Liver (tissue), 9 donors: ENCODE data around the gene ASCC1. TPM values are rescaled to one million over a fixed set of nuclear protein-coding genes. Genes with fewer than 3 reads are reported as not detected.

Experiments
- DNase-seq: peaks from one replicate; pipeline ENCODE4 v3.0.0-alpha.2; 2017; ENCODE audit warnings: low spot score
- H3K27ac ChIP-seq, 2 donors: one replicate each; pipeline ENCODE4 v1.7.0; 2013; ENCODE audit warnings: inconsistent platforms in 2 of 2, low read length in 2 of 2, control low read depth in 1 of 2, low read depth in 1 of 2, mild to moderate bottlenecking in 1 of 2
- H3K27me3 ChIP-seq, 4 donors: one replicate each; pipeline versions ENCODE4 v1.6.1 to v1.7.0; 2013; ENCODE audit warnings: low read length in 3 of 4, inconsistent platforms in 1 of 4, mild to moderate bottlenecking in 1 of 4, moderate library complexity in 1 of 4; ENCODE audit not compliant: control insufficient read depth in 4 of 4, insufficient read depth in 4 of 4
- H3K36me3 ChIP-seq, 4 donors: one replicate each; pipeline versions ENCODE4 v1.6.1 to v1.7.0; 2013; ENCODE audit warnings: low read length in 3 of 4, mild to moderate bottlenecking in 3 of 4, low read depth in 1 of 4, moderate library complexity in 1 of 4; ENCODE audit not compliant: control insufficient read depth in 4 of 4, insufficient read depth in 3 of 4
- H3K4me1 ChIP-seq, 4 donors: one replicate each; pipeline versions ENCODE4 v1.6.1 to v1.7.0; 2013; ENCODE audit warnings: low read length in 3 of 4, mild to moderate bottlenecking in 3 of 4, moderate library complexity in 1 of 4; ENCODE audit not compliant: control insufficient read depth in 4 of 4, insufficient read depth in 4 of 4
- H3K4me3 ChIP-seq, 3 donors: one replicate each; pipeline versions ENCODE4 v1.6.1 to v1.7.0; 2013; ENCODE audit warnings: low read length in 3 of 3, control low read depth in 1 of 3, low read depth in 1 of 3, mild to moderate bottlenecking in 1 of 3
- H3K9ac ChIP-seq, 2 donors: one replicate each; pipeline ENCODE4 v1.7.0; 2013; ENCODE audit warnings: low read length in 2 of 2, mild to moderate bottlenecking in 2 of 2, moderate library complexity in 2 of 2, control low read depth in 1 of 2, low read depth in 1 of 2
- H3K9me3 ChIP-seq, 4 donors: one replicate each; pipeline versions ENCODE4 v1.6.1 to v1.7.0; 2013; ENCODE audit warnings: low read length in 3 of 4; ENCODE audit not compliant: control insufficient read depth in 4 of 4
- ATF3 ChIP-seq: IDR thresholded peaks from 2 replicates; pipeline ENCODE4 v1.6.1; 2016; ENCODE audit warnings: antibody characterized with exemption
- EGR1 ChIP-seq, 2 donors: IDR thresholded peaks; 2 replicates each; pipeline ENCODE4 v1.6.1; 2016 to 2018; ENCODE audit warnings: antibody characterized with exemption in 2 of 2, low read depth in 2 of 2
- FOXA1 ChIP-seq: IDR thresholded peaks from 2 replicates; pipeline ENCODE4 v1.6.1; 2016; ENCODE audit warnings: antibody characterized with exemption
- FOXA2 ChIP-seq: IDR thresholded peaks from 2 replicates; pipeline ENCODE4 v1.6.1; 2016; ENCODE audit warnings: antibody characterized with exemption
- GABPA ChIP-seq, 2 donors: IDR thresholded peaks in 1 of 2; conservative IDR thresholded peaks in 1 of 2; 2 replicates each; pipeline ENCODE4 v1.6.1; 2016; ENCODE audit warnings: antibody characterized with exemption in 2 of 2, mild to moderate bottlenecking in 1 of 2, moderate library complexity in 1 of 2
- HNF4A ChIP-seq, 2 donors: conservative IDR thresholded peaks; 2 replicates each; pipeline ENCODE4 v1.6.1; 2016; ENCODE audit warnings: antibody characterized with exemption in 2 of 2, mild to moderate bottlenecking in 2 of 2
- HNF4G ChIP-seq: IDR thresholded peaks from 2 replicates; pipeline ENCODE4 v1.6.1; 2016; ENCODE audit warnings: antibody characterized with exemption
- JUND ChIP-seq, 2 donors: IDR thresholded peaks; 2 replicates each; pipeline ENCODE4 v1.6.1; 2016; ENCODE audit warnings: antibody characterized with exemption in 2 of 2
- NR2F2 ChIP-seq: IDR thresholded peaks from 2 replicates; pipeline ENCODE4 v1.6.1; 2016; ENCODE audit warnings: antibody characterized with exemption
- RAD21 ChIP-seq, 2 donors: IDR thresholded peaks; 2 replicates each; pipeline ENCODE4 v1.6.1; 2016; ENCODE audit warnings: antibody characterized with exemption in 2 of 2, mild to moderate bottlenecking in 2 of 2
- RXRA ChIP-seq, 2 donors: IDR thresholded peaks; 2 replicates each; pipeline ENCODE4 v1.6.1; 2017 to 2018; ENCODE audit warnings: antibody characterized with exemption in 2 of 2, mild to moderate bottlenecking in 1 of 2
- TAF1 ChIP-seq: conservative IDR thresholded peaks from 2 replicates; pipeline ENCODE4 v1.6.1; 2016; ENCODE audit warnings: antibody characterized with exemption, mild to moderate bottlenecking
- YY1 ChIP-seq: IDR thresholded peaks from 2 replicates; pipeline ENCODE4 v1.6.1; 2016; ENCODE audit warnings: antibody characterized with exemption, mild to moderate bottlenecking
- WGBS: extraction: QIAGEN DNeasy Blood & Tissue Kit; methylation state at CpG from one replicate; pipeline ENCODE4 v1.1.7; 2013; 5-methylcytosine and 5-hydroxymethylcytosine counted together
- polyA plus RNA-seq, 2 donors: library from polyadenylated mRNA; stranded (reverse) in 1 of 2; unstranded in 1 of 2; fragments of 200-250 nt in 1 of 2; fragments of >200 nt in 1 of 2; fragmentation: Nextera tagmentation in 1 of 2; extraction: Ambion mirVana in 1 of 2; gene quantifications; one replicate each; pipeline versions ENCODE4 v1.2.1 to v1.2.3, GENCODE V29; 2013 to 2015
- total RNA-seq, 2 donors: library from RNA; depleted of rRNA; stranded (reverse); fragments of >200 nt; gene quantifications; one replicate each; pipeline ENCODE4 v1.2.3, GENCODE V29; 2014
- TF ChIP-seq, protein P1 (sequence below): IDR thresholded peaks from 2 replicates; pipeline ENCODE4 v1.6.1; 2016; ENCODE audit warnings: antibody characterized with exemption, mild to moderate bottlenecking
- TF ChIP-seq, protein P2 (sequence below): fragments of 150-350 bp; IDR thresholded peaks from 2 replicates; pipeline ENCODE4 v1.5.1; 2017; ENCODE audit warnings: improper control_type of control experiment, low read depth, low read length; ENCODE audit not compliant: missing input control
- TF ChIP-seq, protein P3 (sequence below): IDR thresholded peaks from 2 replicates; pipeline ENCODE4 v1.6.1; 2016; ENCODE audit warnings: antibody characterized with exemption
- donor health status: healthy.
- donor health status: healthy.
- donor health status: healthy.
- donor health status: healthy.
- donor health status: healthy.

Gene ASCC1
- total and polyA plus RNA-seq, 4 donors, result 6.9 to 13.9 (median 10.2) TPM

GRCh38 chr10:72265508-72265907, 49.4 kb upstream of the ASCC1 start:
- H3K9me3 ChIP-seq, result no peaks in the 10 kb centered on the region
- no peak for DNase-seq
- H3K9ac ChIP-seq, result no peak overlapping the region
- no peak for TF ChIP-seq TAF1
- TF ChIP-seq JUND (IDR thresholded peaks at IDR 0.05), result no peak
- no peak for TF ChIP-seq YY1
- no peak for TF ChIP-seq HNF4G
- no peak for TF ChIP-seq EGR1 (IDR thresholded peaks at IDR 0.05; ENCODE audit: low read depth in 2 of 2)
- no peak for TF ChIP-seq ATF3
- TF ChIP-seq, protein P1, sequence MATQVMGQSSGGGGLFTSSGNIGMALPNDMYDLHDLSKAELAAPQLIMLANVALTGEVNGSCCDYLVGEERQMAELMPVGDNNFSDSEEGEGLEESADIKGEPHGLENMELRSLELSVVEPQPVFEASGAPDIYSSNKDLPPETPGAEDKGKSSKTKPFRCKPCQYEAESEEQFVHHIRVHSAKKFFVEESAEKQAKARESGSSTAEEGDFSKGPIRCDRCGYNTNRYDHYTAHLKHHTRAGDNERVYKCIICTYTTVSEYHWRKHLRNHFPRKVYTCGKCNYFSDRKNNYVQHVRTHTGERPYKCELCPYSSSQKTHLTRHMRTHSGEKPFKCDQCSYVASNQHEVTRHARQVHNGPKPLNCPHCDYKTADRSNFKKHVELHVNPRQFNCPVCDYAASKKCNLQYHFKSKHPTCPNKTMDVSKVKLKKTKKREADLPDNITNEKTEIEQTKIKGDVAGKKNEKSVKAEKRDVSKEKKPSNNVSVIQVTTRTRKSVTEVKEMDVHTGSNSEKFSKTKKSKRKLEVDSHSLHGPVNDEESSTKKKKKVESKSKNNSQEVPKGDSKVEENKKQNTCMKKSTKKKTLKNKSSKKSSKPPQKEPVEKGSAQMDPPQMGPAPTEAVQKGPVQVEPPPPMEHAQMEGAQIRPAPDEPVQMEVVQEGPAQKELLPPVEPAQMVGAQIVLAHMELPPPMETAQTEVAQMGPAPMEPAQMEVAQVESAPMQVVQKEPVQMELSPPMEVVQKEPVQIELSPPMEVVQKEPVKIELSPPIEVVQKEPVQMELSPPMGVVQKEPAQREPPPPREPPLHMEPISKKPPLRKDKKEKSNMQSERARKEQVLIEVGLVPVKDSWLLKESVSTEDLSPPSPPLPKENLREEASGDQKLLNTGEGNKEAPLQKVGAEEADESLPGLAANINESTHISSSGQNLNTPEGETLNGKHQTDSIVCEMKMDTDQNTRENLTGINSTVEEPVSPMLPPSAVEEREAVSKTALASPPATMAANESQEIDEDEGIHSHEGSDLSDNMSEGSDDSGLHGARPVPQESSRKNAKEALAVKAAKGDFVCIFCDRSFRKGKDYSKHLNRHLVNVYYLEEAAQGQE, result no peak
- no peak for TF ChIP-seq FOXA2
- H3K27me3 ChIP-seq, result no peaks in the 10 kb centered on the region
- H3K27ac ChIP-seq, result no peak overlapping the region
- H3K4me1 ChIP-seq, result peaks cover 4 to 24% (median 11%) of the 10 kb centered on the region in 4 donors
- no peak overlapping the region for H3K4me3 ChIP-seq
- WGBS, result 95% methylated on average over 6 of the region's 6 CpGs
- H3K36me3 ChIP-seq, result no peaks in the 10 kb centered on the region

DNA sequence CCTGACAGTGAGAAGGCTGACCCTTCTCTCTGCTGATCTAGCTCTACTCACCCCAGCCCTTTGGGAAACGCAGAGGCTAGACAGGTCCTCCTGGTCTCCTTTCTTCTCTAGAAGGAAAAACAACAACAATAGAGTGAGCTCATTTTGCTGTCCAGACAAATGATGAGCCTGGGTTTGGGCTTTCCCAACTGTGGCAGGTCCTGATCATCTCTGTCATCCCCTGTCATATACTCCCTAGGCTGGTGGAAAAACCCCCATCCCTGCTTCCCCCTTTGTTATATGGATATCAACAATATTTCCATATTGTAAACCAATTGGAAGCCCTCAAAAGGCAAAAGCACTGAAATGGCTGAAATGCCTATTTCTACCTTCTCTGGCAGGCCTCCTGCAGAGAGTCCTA, 48.5 kb upstream of the ASCC1 start:
- Histone ChIP-seq H3K27ac (no peak overlapping the region), H3K36me3 (no peaks in the 10 kb centered on the region), H3K27me3 (no peaks in the 10 kb centered on the region), H3K4me1 (peaks cover 12 to 34% (median 21%) of the 10 kb centered on the region in 4 donors), H3K4me3 (no peak overlapping the region), H3K9ac (no peak overlapping the region), H3K9me3 (no peaks in the 10 kb centered on the region)
- 95% methylated on average over 1 of the region's 1 CpG for WGBS
- no peak for DNase-seq
- TF ChIP-seq HNF4G (no peak), FOXA1 (no peak), RAD21 (IDR thresholded peaks at IDR 0.05) (no peak), NR2F2 (no peak), FOXA2 (no peak), HNF4A (conservative IDR thresholded peaks at IDR 0.05) (no peak), RXRA (IDR thresholded peaks at IDR 0.05) (no peak), EGR1 (IDR thresholded peaks at IDR 0.05; ENCODE audit: low read depth in 2 of 2) (no peak), ATF3 (no peak), TAF1 (no peak), JUND (IDR thresholded peaks at IDR 0.05) (no peak), GABPA (IDR thresholded peaks at IDR 0.05 in 1 of 2, conservative IDR thresholded peaks at IDR 0.05 in 1 of 2) (no peak)
- TF ChIP-seq, protein P2, sequence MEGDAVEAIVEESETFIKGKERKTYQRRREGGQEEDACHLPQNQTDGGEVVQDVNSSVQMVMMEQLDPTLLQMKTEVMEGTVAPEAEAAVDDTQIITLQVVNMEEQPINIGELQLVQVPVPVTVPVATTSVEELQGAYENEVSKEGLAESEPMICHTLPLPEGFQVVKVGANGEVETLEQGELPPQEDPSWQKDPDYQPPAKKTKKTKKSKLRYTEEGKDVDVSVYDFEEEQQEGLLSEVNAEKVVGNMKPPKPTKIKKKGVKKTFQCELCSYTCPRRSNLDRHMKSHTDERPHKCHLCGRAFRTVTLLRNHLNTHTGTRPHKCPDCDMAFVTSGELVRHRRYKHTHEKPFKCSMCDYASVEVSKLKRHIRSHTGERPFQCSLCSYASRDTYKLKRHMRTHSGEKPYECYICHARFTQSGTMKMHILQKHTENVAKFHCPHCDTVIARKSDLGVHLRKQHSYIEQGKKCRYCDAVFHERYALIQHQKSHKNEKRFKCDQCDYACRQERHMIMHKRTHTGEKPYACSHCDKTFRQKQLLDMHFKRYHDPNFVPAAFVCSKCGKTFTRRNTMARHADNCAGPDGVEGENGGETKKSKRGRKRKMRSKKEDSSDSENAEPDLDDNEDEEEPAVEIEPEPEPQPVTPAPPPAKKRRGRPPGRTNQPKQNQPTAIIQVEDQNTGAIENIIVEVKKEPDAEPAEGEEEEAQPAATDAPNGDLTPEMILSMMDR, result no peak
- TF ChIP-seq, protein P3, sequence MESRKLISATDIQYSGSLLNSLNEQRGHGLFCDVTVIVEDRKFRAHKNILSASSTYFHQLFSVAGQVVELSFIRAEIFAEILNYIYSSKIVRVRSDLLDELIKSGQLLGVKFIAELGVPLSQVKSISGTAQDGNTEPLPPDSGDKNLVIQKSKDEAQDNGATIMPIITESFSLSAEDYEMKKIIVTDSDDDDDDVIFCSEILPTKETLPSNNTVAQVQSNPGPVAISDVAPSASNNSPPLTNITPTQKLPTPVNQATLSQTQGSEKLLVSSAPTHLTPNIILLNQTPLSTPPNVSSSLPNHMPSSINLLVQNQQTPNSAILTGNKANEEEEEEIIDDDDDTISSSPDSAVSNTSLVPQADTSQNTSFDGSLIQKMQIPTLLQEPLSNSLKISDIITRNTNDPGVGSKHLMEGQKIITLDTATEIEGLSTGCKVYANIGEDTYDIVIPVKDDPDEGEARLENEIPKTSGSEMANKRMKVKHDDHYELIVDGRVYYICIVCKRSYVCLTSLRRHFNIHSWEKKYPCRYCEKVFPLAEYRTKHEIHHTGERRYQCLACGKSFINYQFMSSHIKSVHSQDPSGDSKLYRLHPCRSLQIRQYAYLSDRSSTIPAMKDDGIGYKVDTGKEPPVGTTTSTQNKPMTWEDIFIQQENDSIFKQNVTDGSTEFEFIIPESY, result no peak
